ENCODE measurements around the gene MAGEB17.

DNA sequence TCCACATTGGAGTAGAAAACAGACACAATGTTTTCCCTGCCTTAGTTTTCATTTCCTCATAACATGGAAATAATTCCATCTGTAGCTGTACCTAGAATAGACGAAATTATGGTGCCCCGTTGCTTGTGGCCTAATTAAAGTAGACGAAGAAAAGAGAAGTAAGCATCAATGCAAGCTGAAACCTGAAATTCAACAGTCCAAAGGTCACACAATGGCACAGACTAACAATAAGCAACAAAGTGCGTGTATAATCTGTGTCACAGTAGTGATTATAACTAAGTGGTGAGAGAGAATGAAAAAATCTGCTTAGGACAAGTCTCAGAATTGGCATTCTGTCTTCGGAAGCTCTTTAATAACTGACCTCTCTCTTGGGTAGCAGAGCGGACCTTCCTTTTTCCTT is 24.3 kb downstream of the MAGEB17 start:
- TF ChIP-seq, protein P1, sequence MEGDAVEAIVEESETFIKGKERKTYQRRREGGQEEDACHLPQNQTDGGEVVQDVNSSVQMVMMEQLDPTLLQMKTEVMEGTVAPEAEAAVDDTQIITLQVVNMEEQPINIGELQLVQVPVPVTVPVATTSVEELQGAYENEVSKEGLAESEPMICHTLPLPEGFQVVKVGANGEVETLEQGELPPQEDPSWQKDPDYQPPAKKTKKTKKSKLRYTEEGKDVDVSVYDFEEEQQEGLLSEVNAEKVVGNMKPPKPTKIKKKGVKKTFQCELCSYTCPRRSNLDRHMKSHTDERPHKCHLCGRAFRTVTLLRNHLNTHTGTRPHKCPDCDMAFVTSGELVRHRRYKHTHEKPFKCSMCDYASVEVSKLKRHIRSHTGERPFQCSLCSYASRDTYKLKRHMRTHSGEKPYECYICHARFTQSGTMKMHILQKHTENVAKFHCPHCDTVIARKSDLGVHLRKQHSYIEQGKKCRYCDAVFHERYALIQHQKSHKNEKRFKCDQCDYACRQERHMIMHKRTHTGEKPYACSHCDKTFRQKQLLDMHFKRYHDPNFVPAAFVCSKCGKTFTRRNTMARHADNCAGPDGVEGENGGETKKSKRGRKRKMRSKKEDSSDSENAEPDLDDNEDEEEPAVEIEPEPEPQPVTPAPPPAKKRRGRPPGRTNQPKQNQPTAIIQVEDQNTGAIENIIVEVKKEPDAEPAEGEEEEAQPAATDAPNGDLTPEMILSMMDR (IDR thresholded peaks at IDR 0.05; ENCODE audit: insufficient read depth, low read length), result no peak
- TF ChIP-seq SPI1 (IDR thresholded peaks at IDR 0.05; ENCODE audit: borderline replicate concordance, low read depth), result no peak
